GM18951 (cell line): ENCODE results near the gene EFNA5.

ENCODE experiments used
- POLR2A ChIP-seq: IDR thresholded peaks from 4 replicates; pipeline ENCODE4 v1.6.1; 2011; ENCODE audit warnings: mild to moderate bottlenecking; ENCODE audit not compliant: insufficient read length, insufficient read depth; ENCODE audit errors: extremely low read depth
- in situ Hi-C: fragments of 300-500 bp; cut with MboI; formaldehyde crosslinking; loops from one replicate; pipeline ENCODE4 v1.12.0; 2022; ENCODE audit warnings: low sequenced_read_pairs, mixed read lengths, inconsistent platforms; ENCODE audit not compliant: unreplicated experiment

EFNA5 gene

DNA sequence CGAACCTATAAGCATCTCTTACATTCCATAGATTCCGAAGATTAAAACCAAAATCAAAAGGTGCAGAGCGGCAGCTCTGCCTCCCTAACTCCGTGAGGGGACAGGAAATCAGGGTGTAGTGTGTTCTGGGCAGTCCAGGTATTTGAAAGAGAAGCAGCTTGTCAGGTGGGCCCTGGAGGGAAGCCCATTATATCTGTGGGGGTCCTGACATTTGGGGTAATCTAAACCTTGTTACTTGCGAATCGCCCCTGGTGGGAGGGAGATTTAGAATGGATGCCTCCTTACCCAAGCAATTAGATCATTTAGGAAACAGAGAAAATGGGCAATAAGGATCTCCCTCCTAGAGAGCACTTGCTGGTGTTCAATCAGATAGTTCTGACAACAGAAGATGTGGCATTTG, 126.9 kb downstream of the EFNA5 start:
- TF ChIP-seq POLR2A: no peak
- in situ Hi-C loops: no loop called here

DNA sequence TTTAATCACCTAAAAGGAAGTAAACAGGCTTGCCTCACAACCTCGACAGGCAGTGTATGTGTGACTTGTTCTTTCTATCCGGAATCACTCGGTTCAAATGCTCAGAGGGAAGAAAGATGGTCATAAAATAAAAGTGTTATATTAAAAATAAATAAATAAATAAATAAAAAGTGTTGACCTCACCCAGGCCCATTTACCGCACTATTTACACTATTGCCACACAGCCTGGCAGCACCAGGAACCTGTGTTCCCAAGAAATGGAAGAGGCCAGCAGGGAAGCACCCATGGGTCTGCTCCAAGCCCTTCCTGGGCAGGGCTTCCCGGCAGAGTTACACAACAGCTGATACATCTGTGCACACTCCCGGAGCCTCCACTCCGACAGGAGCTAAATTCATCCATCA, 127.9 kb downstream of the EFNA5 start:
- in situ Hi-C loops: no loop called here
- no peak for TF ChIP-seq POLR2A

DNA sequence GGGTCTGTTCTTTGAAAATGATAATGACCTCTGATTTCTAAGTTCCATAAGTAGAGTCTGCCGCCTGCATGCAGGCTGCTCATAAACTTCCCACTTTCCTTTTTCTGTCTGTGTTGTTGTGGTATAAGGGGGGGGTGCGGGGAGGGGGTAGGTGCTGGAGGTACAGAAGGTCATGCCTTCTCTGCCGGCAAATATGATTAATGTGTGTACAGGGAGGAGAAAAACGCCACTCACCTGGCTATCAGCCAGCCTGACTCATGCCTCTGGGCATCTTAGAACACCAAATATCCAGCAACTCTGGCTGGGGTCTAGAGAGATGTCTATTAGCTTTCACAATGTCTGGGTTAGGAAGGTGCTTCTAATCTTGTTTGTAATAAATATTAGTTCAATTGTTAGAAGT, 128.3 kb downstream of the EFNA5 start:
- no peak for TF ChIP-seq POLR2A
- in situ Hi-C loops: no loop called here

DNA sequence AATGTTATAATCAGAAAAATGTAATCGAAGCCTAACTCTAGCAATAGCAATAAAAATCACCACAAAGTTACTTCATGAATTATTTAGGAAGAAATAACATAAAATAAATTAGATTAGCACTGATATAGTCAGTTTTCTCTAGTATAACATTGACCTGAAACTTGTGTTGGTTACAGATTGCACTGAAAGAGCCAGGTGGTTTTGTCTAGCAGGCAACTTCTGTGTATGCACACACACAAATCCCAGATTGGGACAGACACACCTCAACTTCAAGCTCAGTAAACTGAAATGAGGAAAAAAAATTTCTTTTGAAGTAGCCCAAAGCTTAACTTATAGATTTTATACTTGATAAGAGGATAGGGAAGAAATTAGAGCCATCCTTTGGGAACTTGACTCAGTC, 129.3 kb downstream of the EFNA5 start:
- in situ Hi-C loops: no loop called here
- no peak for TF ChIP-seq POLR2A

DNA sequence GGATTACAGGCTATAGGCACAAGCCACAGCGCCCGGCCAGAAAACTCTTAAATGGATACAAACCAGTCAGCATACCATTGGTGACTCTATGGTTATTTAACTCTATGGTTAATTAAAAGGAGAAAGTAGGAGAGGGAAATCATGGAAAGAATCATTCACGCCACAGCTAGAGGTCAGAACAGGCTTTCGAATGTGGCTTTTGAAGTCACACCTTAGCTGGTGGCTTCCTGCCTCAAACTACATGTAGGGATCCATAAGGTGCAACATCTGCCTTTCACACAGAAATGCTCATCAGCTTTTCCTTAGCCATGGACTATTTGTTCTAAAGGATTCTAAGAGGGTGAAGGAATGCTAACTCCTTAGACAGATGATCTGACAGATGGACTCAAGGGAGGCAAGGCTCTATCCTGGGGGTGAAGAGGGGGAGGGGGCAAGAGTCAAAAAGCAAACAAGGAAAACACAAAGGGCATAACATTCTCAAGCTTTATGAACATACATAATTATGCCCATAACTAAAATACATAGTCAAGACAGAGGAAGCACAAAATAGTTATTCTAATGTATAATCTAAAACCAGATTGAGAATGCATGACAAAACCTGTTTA, 130.9 kb downstream of the EFNA5 start:
- TF ChIP-seq POLR2A: no peak
- in situ Hi-C loops: no loop called here

DNA sequence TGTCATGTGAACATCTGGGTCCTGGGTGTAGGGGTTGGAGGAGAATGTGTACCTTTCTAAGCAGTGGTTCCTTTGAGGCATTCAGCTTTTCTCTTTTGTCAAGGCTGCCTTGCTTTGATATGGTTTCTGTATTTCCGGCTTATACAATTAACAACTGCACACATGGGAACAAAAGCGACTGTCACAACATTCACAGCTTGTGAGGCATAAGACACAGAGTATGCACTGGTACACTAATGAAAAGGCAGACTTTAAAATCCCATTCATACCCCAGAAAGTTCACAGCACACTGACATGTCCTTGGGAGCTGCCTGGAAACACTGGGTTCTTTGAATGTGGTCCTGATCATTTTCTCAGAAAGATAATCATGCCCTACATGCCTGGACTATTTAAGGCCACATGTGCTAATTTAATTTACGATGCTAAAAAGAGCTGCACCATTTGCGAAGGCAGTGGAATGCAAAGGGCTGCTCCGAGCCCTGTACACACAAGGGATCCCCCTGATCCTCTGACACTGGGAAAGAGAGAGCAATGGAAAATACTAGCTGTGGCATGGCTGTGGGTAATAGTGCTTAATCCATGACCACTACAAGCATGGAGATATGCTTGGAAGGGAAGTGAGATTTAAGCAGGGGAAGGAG, 131.8 kb downstream of the EFNA5 start:
- in situ Hi-C loops: no loop called here
- TF ChIP-seq POLR2A: no peak

DNA sequence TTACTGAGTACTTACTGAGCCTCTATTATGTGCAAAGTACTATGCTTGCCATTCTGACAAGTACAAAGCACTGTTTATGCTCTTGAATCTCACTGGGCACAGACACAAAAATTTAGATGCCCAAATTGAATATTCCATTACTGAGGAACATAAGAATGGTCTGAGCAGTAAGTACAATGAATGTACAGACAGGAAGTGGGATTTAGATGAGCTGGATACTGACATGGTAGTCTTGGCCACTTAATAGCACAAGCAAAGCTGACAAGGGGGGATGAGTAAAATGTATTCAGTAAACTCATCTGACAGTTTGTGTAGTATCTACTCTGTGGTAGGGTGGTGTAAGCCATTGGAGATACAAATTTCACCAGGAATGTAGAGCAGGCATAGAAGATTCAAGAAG, 132.4 kb downstream of the EFNA5 start:
- TF ChIP-seq POLR2A: no peak
- in situ Hi-C loops: no loop called here

DNA sequence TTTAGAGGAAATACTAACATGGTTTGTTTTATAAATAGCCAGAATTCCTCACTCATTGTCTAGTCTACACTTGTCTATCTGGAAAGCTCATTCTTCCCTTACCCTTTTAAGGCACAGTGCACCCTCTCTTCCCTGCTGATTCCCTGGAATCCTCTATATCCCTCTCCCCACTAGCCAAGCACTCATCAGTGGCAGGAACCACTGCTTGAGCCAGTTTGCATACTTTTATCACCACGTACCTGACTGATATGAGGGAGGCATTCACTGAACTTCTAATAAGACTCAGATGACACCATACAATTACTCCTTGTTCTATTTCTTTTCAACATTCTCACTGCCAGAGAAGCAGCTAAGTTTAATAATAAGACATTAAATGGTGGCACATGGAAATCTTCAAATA, 134.9 kb downstream of the EFNA5 start:
- in situ Hi-C loops: no loop called here
- no peak for TF ChIP-seq POLR2A

DNA sequence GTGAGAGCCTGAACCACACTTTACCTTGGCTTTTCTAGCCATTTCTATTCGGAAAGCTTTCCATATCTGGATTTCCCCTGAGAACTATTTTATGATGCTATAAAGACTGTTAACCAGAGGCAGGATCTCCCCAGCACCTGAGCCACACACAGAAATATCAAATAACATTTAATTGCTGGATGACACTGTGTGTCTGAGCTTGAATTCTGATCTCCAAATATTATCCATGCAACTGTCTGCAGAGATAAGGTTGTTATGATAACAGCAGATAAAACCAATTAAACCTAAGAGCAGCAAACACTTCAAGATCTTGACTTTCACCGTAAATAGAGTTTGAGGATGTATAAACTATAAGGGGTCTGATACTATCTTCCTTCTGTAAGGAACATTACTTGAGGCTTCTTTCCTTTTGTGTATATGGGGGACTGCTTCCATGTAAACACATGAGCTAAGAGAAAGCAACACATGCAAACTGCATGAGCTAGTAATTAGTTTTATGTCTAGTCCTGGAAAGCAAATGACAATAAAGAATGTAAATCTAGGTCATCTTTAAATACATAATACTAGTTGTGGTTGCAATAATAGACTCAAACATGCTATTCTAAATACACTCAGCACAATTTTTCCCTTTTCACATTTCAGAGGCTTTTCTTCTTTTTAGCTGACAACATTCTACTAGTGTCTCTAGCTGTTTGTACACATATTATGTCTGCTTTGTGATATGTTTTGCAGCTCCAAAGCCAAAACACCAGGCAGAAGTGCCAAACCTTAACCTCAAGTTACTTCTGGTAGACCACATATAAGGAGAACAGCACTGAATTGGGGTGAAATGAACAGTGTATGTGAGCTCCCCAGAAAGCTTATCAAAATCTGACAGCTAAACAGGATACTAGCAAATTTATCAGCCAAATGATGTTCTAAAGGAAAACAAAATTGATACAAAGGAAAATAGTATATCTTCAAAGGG, 136.5 kb downstream of the EFNA5 start:
- in situ Hi-C loops: no loop called here
- TF ChIP-seq POLR2A: no peak

DNA sequence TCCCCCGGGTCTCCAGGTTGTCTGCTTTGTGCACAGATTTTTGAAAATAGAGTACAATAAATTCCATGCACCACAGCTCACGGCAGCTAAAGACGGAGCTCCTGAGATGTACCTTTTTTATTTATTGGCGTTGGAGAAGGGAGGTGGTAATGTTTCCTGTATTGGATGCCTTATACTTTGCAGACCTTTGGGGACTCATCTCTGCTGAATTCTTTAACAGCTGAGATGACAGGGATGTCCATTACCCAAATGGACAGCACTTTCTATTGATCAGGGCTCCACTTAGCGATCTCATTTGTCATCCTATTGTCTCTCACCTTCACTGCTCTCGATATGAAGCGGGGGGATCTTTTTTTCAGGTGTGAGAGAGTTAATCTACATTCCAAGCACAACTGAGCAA, 137.8 kb downstream of the EFNA5 start:
- in situ Hi-C loops: no loop called here
- TF ChIP-seq POLR2A: no peak

DNA sequence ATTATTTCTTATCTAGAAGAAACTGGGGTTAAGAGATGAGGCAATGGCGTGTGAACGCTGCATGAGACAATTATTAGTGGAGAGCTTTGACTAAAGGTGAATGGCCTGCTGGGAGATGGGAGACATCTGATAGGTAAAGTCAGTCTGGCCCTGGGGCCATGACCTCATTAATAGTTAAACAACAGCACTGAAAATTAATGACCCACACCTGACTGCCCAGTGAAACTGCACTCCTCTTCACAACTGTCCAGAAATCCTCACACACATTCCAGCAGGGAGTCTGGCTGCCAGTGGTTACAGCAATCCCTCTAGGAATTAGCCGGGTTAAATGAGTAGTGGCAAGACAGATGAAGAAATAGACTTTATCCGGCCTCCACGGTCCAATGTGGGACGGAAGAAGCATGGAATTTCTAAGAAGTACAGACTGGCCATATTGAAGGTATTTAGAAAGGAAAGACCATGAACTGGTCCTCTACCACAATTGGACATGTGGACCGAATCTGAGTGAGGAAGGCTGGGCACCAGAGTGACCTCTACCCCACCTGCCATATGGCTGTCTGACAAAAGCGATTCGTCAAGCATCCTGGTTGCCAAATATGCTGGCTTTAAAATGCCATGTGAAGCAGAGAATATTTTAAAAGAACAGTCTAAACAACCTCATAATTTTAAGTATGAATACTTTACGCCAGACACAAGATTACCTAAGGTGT, 138.4 kb downstream of the EFNA5 start:
- TF ChIP-seq POLR2A: no peak
- in situ Hi-C loops: no loop called here

DNA sequence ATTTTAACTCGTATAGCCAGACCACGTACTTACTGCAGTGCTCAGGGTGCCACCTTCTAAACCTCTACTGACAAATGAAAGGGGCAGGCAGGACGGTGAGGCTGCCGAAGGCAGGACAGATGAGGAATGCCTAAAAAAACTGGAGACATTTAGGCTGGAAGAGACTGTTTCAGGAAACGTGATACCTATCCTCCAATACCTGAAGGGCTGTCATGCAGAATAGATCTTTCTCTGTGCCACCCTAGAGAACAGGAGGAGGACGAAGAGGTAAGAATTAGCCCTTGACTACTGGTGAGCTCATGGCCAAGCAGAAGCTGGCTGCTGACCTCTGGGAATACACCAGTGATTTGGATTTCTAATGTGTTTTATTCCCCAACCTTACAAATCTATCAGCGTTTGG, 139.4 kb downstream of the EFNA5 start:
- in situ Hi-C loops: no loop called here
- no peak for TF ChIP-seq POLR2A

DNA sequence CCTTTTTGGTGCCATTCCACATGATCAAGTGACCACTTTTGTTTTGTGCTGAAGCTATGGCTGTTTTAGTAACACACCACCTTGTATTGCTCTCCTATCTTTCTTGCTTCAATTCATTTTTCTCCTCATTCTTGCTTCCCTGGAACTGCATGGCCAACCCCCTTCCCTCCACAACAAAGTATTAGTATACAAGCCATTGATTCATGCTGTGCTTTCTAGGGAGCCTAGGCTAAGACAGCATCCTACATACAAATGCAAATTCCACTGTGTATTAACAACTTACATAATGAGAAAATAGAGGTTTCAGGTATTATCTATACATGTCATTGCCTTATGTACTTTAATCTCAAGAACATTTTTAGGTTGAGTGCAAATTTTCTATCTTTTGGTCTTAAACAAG, 141.1 kb downstream of the EFNA5 start:
- TF ChIP-seq POLR2A: no peak
- in situ Hi-C loops: no loop called here

DNA sequence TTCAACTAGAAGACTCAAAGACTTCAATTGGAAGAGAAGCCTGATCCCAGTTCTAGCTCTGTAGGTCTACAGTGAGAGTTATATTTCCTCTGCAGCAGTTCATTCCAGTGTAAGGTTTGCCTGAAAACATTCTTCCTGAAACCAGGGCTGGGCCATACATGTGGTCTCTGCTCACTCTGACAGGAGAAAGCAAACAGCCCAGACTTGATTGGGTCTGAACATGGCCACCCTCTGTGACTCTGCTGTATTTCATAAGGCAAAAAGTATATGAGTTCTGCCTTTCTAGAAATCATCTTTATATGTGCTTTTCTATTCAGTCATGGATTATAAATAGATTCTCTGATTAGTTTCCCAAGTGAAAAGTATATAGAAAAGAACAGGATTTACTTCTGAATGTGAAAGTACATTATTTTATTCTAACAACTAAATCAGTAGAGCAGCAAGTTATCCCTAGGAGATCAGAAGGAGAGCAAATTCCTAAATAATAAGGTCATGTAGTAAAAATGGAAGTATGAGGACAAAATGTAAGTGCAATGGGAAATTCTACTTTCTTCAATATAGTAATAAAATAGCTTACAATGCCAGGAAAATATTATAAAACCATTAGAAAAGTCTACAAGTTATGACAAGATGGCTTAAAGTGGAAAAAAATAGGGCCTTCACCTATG, 144.3 kb downstream of the EFNA5 start:
- in situ Hi-C loops: no loop called here
- no peak for TF ChIP-seq POLR2A
